ENCODE results near the gene DET1.

DNA sequence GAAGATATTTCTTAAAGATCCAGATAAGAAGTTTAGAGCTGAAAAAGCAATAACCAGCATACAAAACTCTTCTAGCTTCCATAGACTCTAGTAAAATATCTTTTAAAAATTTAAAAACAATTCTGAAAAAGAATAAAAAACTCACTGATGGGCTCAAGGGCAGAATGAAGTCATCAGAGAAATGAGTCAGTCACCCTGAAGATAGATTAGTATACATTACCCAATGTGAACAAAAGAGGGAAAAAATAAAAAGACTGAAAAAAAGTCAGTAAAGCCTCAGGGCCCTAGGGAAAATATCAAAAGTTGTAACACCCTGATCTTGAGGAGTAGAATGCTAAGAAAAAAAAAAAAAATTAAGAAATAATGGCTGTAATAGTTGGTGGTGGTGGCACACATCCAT lies 11.4 kb downstream of the DET1 start:
- TF ChIP-seq, protein P1, sequence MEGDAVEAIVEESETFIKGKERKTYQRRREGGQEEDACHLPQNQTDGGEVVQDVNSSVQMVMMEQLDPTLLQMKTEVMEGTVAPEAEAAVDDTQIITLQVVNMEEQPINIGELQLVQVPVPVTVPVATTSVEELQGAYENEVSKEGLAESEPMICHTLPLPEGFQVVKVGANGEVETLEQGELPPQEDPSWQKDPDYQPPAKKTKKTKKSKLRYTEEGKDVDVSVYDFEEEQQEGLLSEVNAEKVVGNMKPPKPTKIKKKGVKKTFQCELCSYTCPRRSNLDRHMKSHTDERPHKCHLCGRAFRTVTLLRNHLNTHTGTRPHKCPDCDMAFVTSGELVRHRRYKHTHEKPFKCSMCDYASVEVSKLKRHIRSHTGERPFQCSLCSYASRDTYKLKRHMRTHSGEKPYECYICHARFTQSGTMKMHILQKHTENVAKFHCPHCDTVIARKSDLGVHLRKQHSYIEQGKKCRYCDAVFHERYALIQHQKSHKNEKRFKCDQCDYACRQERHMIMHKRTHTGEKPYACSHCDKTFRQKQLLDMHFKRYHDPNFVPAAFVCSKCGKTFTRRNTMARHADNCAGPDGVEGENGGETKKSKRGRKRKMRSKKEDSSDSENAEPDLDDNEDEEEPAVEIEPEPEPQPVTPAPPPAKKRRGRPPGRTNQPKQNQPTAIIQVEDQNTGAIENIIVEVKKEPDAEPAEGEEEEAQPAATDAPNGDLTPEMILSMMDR (IDR thresholded peaks at IDR 0.05 in 4 of 5, conservative IDR thresholded peaks at IDR 0.05 in 1 of 5), result no peak
- no peak for TF ChIP-seq POLR2A (IDR thresholded peaks at IDR 0.05)

Measured in gastrocnemius medialis (tissue), 4 donors.